ENCODE results near the gene PRSS36.
"Not testable (repeated sequence)": the region's sequence is repeated elsewhere in the genome, so short reads cannot be mapped to it uniquely, and the experiment has no call there.

PRSS36 gene

DNA sequence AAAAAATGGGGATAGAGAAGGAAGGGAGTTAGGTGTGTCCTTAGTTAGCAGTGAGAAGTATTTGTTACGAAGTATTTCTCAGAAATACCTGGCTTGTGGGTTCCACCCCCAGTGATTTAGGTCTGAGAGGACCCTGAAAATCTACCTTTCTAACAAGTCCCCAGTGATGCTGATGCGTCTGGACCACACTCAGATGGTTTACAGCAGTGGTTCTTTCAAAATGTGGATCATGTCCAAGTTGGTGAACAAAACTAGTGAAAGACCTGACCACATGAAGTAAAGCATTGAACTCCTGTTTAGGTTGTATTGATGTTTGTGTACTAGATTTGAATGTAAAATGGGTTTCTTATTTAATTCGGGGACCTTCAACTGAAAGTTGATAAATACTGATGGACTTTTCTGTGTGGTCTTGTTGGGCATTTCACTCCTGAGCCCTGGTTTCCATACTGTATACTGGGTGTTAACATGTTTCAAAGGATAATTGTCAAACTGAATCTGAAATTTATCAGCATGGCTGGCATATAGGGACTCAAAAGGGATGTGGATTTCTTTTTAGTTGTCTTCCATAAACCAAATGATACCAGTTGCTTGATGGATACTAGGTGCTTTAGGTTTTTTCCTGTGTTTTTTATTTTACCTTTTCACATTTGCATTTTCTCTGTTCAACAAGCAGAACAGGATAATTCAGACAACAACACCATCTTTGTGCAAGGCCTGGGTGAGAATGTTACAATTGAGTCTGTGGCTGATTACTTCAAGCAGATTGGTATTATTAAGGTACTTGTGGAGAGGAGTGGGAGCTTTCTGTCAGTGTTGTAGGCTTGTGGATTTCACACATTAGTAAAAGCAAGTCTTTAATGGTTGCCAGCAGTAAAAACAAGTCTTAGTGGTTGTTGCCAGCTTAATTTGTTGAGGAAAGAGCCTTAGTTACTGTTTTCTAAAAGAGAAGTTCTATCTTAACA lies 38.9 kb upstream of the PRSS36 start:
- peak overlapping the region; percentile 86 for H3K27ac Mint-ChIP-seq
- peaks cover 23% of the 10 kb centered on the region for H3K36me3 Mint-ChIP-seq
- H3K4me1 Mint-ChIP-seq (ENCODE audit: low read depth): peaks cover 82% of the 10 kb centered on the region
- H3K4me3 Mint-ChIP-seq: peak overlapping the region; percentile 84
- H3K27me3 Mint-ChIP-seq: no peaks in the 10 kb centered on the region
- H3K9me3 Mint-ChIP-seq (ENCODE audit: low read depth): no peaks in the 10 kb centered on the region

GRCh38 chr16:31187808-31188189 lies 37.9 kb upstream of the PRSS36 start:
- Mint-ChIP-seq H3K4me3 (peak overlapping the region; percentile 84), H3K4me1 (ENCODE audit: low read depth) (peaks cover 85% of the 10 kb centered on the region), H3K27ac (peak overlapping the region; percentile 86), H3K36me3 (peaks cover 23% of the 10 kb centered on the region), H3K9me3 (ENCODE audit: low read depth) (no peaks in the 10 kb centered on the region), H3K27me3 (no peaks in the 10 kb centered on the region)

- Mint-ChIP-seq H3K9me3 (ENCODE audit: low read depth) (no peaks in the 10 kb centered on the region), H3K27ac (peak overlapping the region; percentile 86), H3K36me3 (peaks cover 28% of the 10 kb centered on the region), H3K4me3 (peak overlapping the region; percentile 84), H3K27me3 (no peaks in the 10 kb centered on the region), H3K4me1 (ENCODE audit: low read depth) (peaks cover 91% of the 10 kb centered on the region)
Measured at GRCh38 chr16:31186930-31187807, 37.3 kb upstream of the PRSS36 start.

DNA sequence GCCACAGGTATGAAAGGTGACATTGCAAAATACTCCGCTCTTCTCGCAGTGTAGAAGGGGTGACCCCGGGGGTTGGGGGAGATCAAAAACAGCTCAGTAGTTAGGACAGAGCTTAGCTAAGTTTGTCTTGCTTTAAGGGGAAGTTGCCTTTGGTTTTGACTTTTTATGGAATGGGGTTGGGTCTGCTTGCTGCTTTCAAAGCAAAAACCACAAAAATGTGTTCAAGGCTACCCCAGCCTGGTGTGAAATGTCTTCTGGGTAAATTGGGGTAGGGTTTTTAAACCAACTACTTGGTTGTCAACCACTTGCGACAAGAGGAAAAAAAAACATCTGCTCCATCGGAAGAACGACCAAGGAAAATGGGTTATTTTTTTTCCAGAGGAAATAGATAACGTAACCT lies 36.3 kb upstream of the PRSS36 start:
- H3K9me3 Mint-ChIP-seq (ENCODE audit: low read depth): no peaks in the 10 kb centered on the region
- peaks cover 29% of the 10 kb centered on the region for H3K36me3 Mint-ChIP-seq
- peaks cover 87% of the 10 kb centered on the region for H3K4me1 Mint-ChIP-seq (ENCODE audit: low read depth)
- peak overlapping the region; percentile 84 for H3K4me3 Mint-ChIP-seq
- H3K27ac Mint-ChIP-seq: peak overlapping the region; percentile 86
- H3K27me3 Mint-ChIP-seq: no peaks in the 10 kb centered on the region

DNA sequence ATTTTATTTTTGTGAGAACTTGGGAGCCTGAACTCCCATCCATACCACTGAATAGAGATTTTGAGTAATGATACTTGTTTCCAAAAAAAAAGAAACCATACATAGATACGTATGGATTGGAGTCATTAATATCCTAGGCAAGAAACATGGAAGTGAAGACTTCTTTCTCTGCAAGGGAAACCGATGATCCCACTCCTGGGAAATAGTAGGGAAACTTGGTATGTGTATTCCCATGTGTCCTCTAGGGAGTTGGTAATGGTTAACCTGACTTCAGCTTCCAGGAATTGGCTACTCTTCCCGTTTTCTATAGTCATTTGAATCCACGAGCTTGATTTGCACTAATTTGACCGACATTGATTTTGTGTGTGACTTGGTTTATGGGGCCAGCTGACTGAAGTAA lies 35.5 kb upstream of the PRSS36 start:
- H3K27me3 Mint-ChIP-seq: no peaks in the 10 kb centered on the region
- peaks cover 80% of the 10 kb centered on the region for H3K4me1 Mint-ChIP-seq (ENCODE audit: low read depth)
- peak overlapping the region; percentile 84 for H3K4me3 Mint-ChIP-seq
- peaks cover 27% of the 10 kb centered on the region for H3K36me3 Mint-ChIP-seq
- H3K27ac Mint-ChIP-seq: peak overlapping the region; percentile 86
- H3K9me3 Mint-ChIP-seq (ENCODE audit: low read depth): no peaks in the 10 kb centered on the region

GRCh38 chr16:31184888-31185287 lies 35.0 kb upstream of the PRSS36 start:
- no peaks in the 10 kb centered on the region for H3K9me3 Mint-ChIP-seq (ENCODE audit: low read depth)
- H3K4me1 Mint-ChIP-seq (ENCODE audit: low read depth): peaks cover 77% of the 10 kb centered on the region
- peak overlapping the region; percentile 84 for H3K4me3 Mint-ChIP-seq
- H3K27me3 Mint-ChIP-seq: no peaks in the 10 kb centered on the region
- peaks cover 27% of the 10 kb centered on the region for H3K36me3 Mint-ChIP-seq
- H3K27ac Mint-ChIP-seq: peak overlapping the region; percentile 82

DNA sequence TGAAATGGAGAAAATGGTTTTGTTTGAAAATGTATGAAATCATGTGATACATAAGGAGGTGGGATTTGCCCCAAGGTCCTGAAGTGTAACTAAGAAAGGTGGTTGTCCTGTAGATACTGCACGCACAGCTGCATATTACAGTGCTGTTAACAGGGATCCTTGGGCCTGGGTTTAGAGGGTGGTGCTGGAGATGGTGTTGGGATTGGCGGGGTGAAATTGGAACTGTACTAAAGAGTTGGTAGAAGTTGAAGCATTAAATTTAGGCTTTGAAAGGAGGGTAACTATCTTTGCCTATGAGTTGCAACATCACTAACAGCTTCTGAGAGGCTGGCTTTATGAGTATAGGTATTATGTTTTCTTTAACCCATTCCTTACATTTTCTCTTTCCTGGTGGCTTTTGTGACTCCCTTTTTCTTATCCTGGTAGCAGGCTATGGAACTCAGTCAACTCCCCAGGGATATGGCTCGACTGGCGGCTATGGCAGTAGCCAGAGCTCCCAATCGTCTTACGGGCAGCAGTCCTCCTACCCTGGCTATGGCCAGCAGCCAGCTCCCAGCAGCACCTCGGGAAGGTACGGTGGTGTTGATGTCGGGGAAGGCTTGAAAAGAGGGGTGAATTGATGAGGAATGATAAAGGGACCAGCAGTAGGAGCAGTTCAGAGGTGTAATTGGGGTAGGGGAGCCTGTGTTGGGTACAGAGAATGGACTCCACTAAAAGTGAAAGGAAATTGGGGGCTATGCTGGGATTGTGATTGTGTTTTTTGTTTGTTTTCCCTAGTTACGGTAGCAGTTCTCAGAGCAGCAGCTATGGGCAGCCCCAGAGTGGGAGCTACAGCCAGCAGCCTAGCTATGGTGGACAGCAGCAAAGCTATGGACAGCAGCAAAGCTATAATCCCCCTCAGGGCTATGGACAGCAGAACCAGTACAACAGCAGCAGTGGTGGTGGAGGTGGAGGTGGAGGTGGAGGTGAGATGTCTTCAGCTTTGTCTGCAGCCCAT lies 33.9 kb upstream of the PRSS36 start:
- Mint-ChIP-seq H3K36me3 (peaks cover 27% of the 10 kb centered on the region), H3K4me3 (peak overlapping the region; percentile 99), H3K9me3 (ENCODE audit: low read depth) (no peaks in the 10 kb centered on the region), H3K27me3 (no peaks in the 10 kb centered on the region), H3K4me1 (ENCODE audit: low read depth) (peaks cover 72% of the 10 kb centered on the region), H3K27ac (peak overlapping the region; percentile 88)

- Mint-ChIP-seq H3K27ac (peak overlapping the region; percentile 100), H3K4me3 (peak overlapping the region; percentile 99), H3K27me3 (no peaks in the 10 kb centered on the region), H3K36me3 (peaks cover 26% of the 10 kb centered on the region), H3K4me1 (ENCODE audit: low read depth) (peaks cover 68% of the 10 kb centered on the region), H3K9me3 (ENCODE audit: low read depth) (no peaks in the 10 kb centered on the region)
Measured at GRCh38 chr16:31182391-31182790, 32.5 kb upstream of the PRSS36 start.

DNA sequence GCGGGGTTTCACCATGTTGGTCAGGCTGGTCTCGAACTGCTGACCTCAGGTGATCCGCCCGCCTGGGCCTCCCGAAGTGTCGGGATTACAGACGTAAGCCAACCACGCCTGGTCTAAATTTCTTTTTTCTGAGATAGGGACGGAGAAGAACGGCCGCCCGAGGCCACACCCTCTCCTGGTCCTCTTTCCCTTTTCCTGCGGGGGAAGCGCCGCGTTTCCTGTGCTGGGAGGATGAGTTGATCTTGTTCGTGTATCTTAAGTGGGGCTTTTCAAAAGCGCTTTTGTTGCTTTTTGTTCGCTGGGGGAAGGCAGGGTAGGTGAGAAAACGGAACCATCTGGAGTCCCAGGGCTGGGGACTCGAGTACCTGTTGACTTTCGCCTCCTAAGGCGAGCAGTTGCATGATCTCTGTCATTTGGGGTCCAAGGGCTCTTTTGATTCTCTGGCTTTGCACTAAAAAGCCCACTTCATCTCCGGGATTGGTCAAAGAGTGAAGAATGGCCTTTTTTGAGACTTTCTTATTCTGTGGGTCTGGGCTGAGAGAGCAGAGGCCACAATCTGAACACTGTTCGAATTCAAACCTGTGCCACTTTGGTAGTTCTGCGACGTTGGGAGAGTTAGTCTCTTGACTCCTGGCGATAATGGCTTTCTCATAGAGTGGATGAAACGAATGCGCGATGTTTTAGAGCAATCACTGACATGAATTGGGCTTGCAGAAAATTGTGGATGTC lies 31.4 kb upstream of the PRSS36 start:
- H3K36me3 Mint-ChIP-seq: peaks cover 26% of the 10 kb centered on the region
- H3K4me1 Mint-ChIP-seq (ENCODE audit: low read depth): peaks cover 65% of the 10 kb centered on the region
- no peaks in the 10 kb centered on the region for H3K9me3 Mint-ChIP-seq (ENCODE audit: low read depth)
- no peaks in the 10 kb centered on the region for H3K27me3 Mint-ChIP-seq
- H3K4me3 Mint-ChIP-seq: peak overlapping the region; percentile 99
- H3K27ac Mint-ChIP-seq: peak overlapping the region; percentile 100

- Mint-ChIP-seq H3K27me3 (no peaks in the 10 kb centered on the region), H3K9me3 (ENCODE audit: low read depth) (no peaks in the 10 kb centered on the region), H3K4me1 (ENCODE audit: low read depth) (peaks cover 52% of the 10 kb centered on the region), H3K4me3 (peak within 1 kb of the TSS; percentile 99), H3K27ac (peak within 1 kb of the TSS; percentile 100), H3K36me3 (peaks cover 17% of the 10 kb centered on the region)
Measured at GRCh38 chr16:31179747-31180459, 30.0 kb upstream of the PRSS36 start, which contains the start of gene FUS. FUS (plus strand) TSS chr16:31180139; CDS start chr16:31180215, 76 bp downstream.

- Mint-ChIP-seq H3K4me3 (peak overlapping the region; percentile 99), H3K4me1 (ENCODE audit: low read depth) (peaks cover 49% of the 10 kb centered on the region), H3K36me3 (peaks cover 17% of the 10 kb centered on the region), H3K27ac (peak overlapping the region; percentile 100), H3K27me3 (no peaks in the 10 kb centered on the region), H3K9me3 (ENCODE audit: low read depth) (no peaks in the 10 kb centered on the region)
Measured at GRCh38 chr16:31179219-31179746, 29.4 kb upstream of the PRSS36 start.

- peaks cover 8% of the 10 kb centered on the region for H3K36me3 Mint-ChIP-seq
- no peaks in the 10 kb centered on the region for H3K27me3 Mint-ChIP-seq
- no peaks in the 10 kb centered on the region for H3K9me3 Mint-ChIP-seq (ENCODE audit: low read depth)
- peak overlapping the region; percentile 77 for H3K4me3 Mint-ChIP-seq
- peak overlapping the region; percentile 81 for H3K27ac Mint-ChIP-seq
- H3K4me1 Mint-ChIP-seq (ENCODE audit: low read depth): peaks cover 28% of the 10 kb centered on the region
Measured at GRCh38 chr16:31177136-31177535, 27.3 kb upstream of the PRSS36 start.

DNA sequence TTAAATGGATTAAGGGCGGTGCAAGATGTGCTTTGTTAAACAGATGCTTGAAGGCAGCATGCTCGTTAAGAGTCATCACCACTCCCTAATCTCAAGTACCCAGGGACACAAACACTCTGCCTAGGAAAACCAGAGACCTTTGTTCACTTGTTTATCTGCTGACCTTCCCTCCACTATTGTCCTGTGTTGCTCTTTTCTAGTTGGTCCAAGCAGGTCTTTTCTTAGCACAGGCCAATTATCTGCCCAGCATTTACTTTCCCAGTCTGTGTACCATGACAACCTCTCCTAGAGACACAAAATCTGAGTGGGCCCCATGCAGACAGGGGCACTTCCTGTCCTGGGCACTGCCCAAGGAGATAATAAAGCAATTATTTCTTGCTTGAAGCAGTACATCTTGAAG lies 20.2 kb upstream of the PRSS36 start:
- not testable (repeated sequence) for H3K4me1 Mint-ChIP-seq (ENCODE audit: low read depth); H3K4me3 Mint-ChIP-seq; H3K9me3 Mint-ChIP-seq (ENCODE audit: low read depth); H3K36me3 Mint-ChIP-seq; H3K27me3 Mint-ChIP-seq; H3K27ac Mint-ChIP-seq

Data from activated naive CD8-positive, alpha-beta T cell (primary cell).